HCT116 (cell line): ENCODE data around the gene SMIM36. TPM values are rescaled to one million over a fixed set of nuclear protein-coding genes. Genes with fewer than 3 reads are reported as not detected.

ENCODE experiments used
- ATAC-seq: fragments of 200-7000 bp; cut with Tn5 transposase; 2 replicates; pipeline ENCODE4 v1.9.1; 2020; ENCODE audit warnings: mild to moderate bottlenecking, moderate library complexity
- BruUV-seq: library from RNA; stranded (reverse); fragments of 400-500 nt; replicated peaks from 2 replicates; lab custom pipeline; 2021; lab: Mats Ljungman, UMichigan
- CTCF ChIA-PET: fragments of 300-600 bp; sonication (Branson Sonifier 250); formaldehyde crosslinking; loops from one replicate; lab custom pipeline; 2021; ENCODE audit warnings: antibody characterized with exemption; lab: Charles Lee
- POLR2A ChIA-PET: fragments of 300-600, 350-600 bp; sonication (Branson Sonifier 250); formaldehyde crosslinking; loops from one replicate; lab custom pipeline; 2021; ENCODE audit warnings: antibody characterized with exemption; lab: Charles Lee
- RAD21 ChIA-PET, 2 experiments: fragments of 300-600 bp; sonication (Branson Sonifier 250); formaldehyde crosslinking; loops; one replicate each; lab custom pipeline; 2023; ENCODE audit warnings: low total read pairs in 2 of 2; ENCODE audit not compliant: uncharacterized antibody in 2 of 2, unreplicated experiment in 2 of 2, low non-redundant PET in 1 of 2; lab: Charles Lee
- DNase-seq: peaks from one replicate; pipeline ENCODE4 v3.0.0-alpha.2; 2010; ENCODE audit warnings: low read depth, low spot score
- H2AFZ ChIP-seq: fragments of 200-600 bp; shearing (Covaris generic), sonication (generic); 2 replicates; pipeline ENCODE4 v1.6.1; 2017; ENCODE audit warnings: low read depth, mixed run types, mixed read lengths, antibody characterized with exemption, low read length; ENCODE audit not compliant: poor library complexity, severe bottlenecking
- H3K27ac ChIP-seq: 2 replicates; pipeline ENCODE4 v1.5.1; 2012; ENCODE audit warnings: low read depth, low read length
- H3K27me3 ChIP-seq: fragments of 200-600 bp; sonication (generic); 2 replicates; pipeline ENCODE4 v1.6.1; 2016; ENCODE audit warnings: mixed run types, low read length, mixed read lengths; ENCODE audit not compliant: insufficient read depth
- H3K36me3 ChIP-seq, 2 experiments: fragments of 200-500 bp in 1 of 2; fragments of 200-600 bp in 1 of 2; sonication (Bioruptor generic) in 1 of 2; sonication (generic) in 1 of 2; 2 replicates each; pipeline versions ENCODE4 v1.5.1 to v1.6.1; 2014 to 2016; ENCODE audit warnings: low read length in 2 of 2, inconsistent platforms in 1 of 2, mixed read lengths in 1 of 2, mixed run types in 1 of 2; ENCODE audit not compliant: insufficient read depth in 2 of 2, control insufficient read depth in 1 of 2
- H3K4me1 ChIP-seq, 2 experiments: fragments of 200-600 bp in 1 of 2; sonication (generic) in 1 of 2; 2 replicates each; pipeline versions ENCODE4 v1.5.1 to v1.6.1; 2012 to 2017; ENCODE audit warnings: low read length in 2 of 2, inconsistent platforms in 1 of 2, mild to moderate bottlenecking in 1 of 2, mixed read lengths in 1 of 2, mixed run types in 1 of 2, moderate library complexity in 1 of 2; ENCODE audit not compliant: insufficient read depth in 2 of 2, control insufficient read depth in 1 of 2
- H3K4me2 ChIP-seq: fragments of 200-600 bp; sonication (generic); 2 replicates; pipeline ENCODE4 v1.6.1; 2017; ENCODE audit warnings: mixed run types, low read length, mixed read lengths
- H3K4me3 ChIP-seq, 2 experiments: fragments of 200-600 bp in 1 of 2; sonication (generic) in 1 of 2; replicated peaks in 1 of 2; 2 replicates each; pipeline ENCODE4 v1.5.1; 2011 to 2016; ENCODE audit warnings: low read length in 2 of 2, control low read depth in 1 of 2, low read depth in 1 of 2, mild to moderate bottlenecking in 1 of 2, mixed read lengths in 1 of 2, mixed run types in 1 of 2
- H3K79me2 ChIP-seq: fragments of 200-600 bp; sonication (generic); 2 replicates; pipeline ENCODE4 v1.6.1; 2017; ENCODE audit warnings: mild to moderate bottlenecking, mixed run types, low read length, moderate library complexity, mixed read lengths; ENCODE audit not compliant: insufficient read depth
- H3K9ac ChIP-seq: fragments of 200-600 bp; sonication (generic); 2 replicates; pipeline ENCODE4 v1.6.1; 2016; ENCODE audit warnings: low read length, mixed read lengths
- H3K9me2 ChIP-seq: fragments of 200-600 bp; sonication (generic), shearing (Covaris generic); 2 replicates; pipeline ENCODE4 v1.6.1; 2017; ENCODE audit warnings: mixed run types, mild to moderate bottlenecking, moderate library complexity; ENCODE audit not compliant: insufficient read depth
- H3K9me3 ChIP-seq, 2 experiments: fragments of 200-500 bp in 1 of 2; fragments of 200-600 bp in 1 of 2; sonication (Bioruptor generic) in 1 of 2; sonication (generic) in 1 of 2; 2 replicates each; pipeline ENCODE4 v1.6.1; 2014 to 2017; ENCODE audit warnings: low read length in 2 of 2, mixed read lengths in 2 of 2, inconsistent platforms in 1 of 2, low read depth in 1 of 2, mild to moderate bottlenecking in 1 of 2, mixed run types in 1 of 2, moderate library complexity in 1 of 2; ENCODE audit not compliant: control insufficient read depth in 1 of 2, insufficient read depth in 1 of 2
- H4K20me1 ChIP-seq: fragments of 200-600 bp; sonication (generic), shearing (Covaris generic); 2 replicates; pipeline ENCODE4 v1.6.1; 2017; ENCODE audit warnings: mixed run types, mild to moderate bottlenecking, moderate library complexity; ENCODE audit not compliant: insufficient read depth
- CBX3 ChIP-seq: IDR thresholded peaks from 2 replicates; pipeline ENCODE4 v1.6.1; 2012; ENCODE audit warnings: low read depth
- CEBPB ChIP-seq: IDR thresholded peaks from 2 replicates; pipeline ENCODE4 v1.6.1; 2012; ENCODE audit warnings: low read depth
- EGR1 ChIP-seq: IDR thresholded peaks from 2 replicates; pipeline ENCODE4 v1.6.1; 2012; ENCODE audit warnings: low read depth
- ELF1 ChIP-seq: IDR thresholded peaks from 2 replicates; pipeline ENCODE4 v1.6.1; 2012; ENCODE audit warnings: low read depth, borderline replicate concordance
- FOSL1 ChIP-seq: IDR thresholded peaks from 2 replicates; pipeline ENCODE4 v1.6.1; 2012; ENCODE audit warnings: low read depth
- JUND ChIP-seq: IDR thresholded peaks from 2 replicates; pipeline ENCODE4 v1.6.1; 2012
- POLR2A ChIP-seq: IDR thresholded peaks from 2 replicates; pipeline ENCODE4 v1.7.0; 2011; ENCODE audit warnings: borderline replicate concordance; ENCODE audit not compliant: insufficient read depth, insufficient read length; ENCODE audit errors: extremely low read depth
- POLR2AphosphoS5 ChIP-seq: IDR thresholded peaks from 2 replicates; pipeline ENCODE4 v1.6.1; 2011; ENCODE audit warnings: mild to moderate bottlenecking, low read depth, low read length, moderate library complexity
- SP1 ChIP-seq: IDR thresholded peaks from 2 replicates; pipeline ENCODE4 v1.6.1; 2012; ENCODE audit warnings: low read depth
- YY1 ChIP-seq: IDR thresholded peaks from 2 replicates; pipeline ENCODE4 v1.6.1; 2011; ENCODE audit warnings: low read length, low read depth, moderate library complexity, mild to moderate bottlenecking; ENCODE audit not compliant: insufficient replicate concordance; ENCODE audit errors: extremely low read depth
- ZBTB33 ChIP-seq: IDR thresholded peaks from 2 replicates; pipeline ENCODE4 v1.6.1; 2011; ENCODE audit warnings: mild to moderate bottlenecking, low read length, moderate library complexity; ENCODE audit not compliant: insufficient replicate concordance; ENCODE audit errors: extremely low read depth
- ZFX ChIP-seq: fragments of 450-650 bp; IDR thresholded peaks from 2 replicates; pipeline ENCODE4 v1.6.1; 2017
- ZNF274 ChIP-seq: fragments of 200-500 bp; sonication (Bioruptor generic); IDR thresholded peaks from 2 replicates; pipeline ENCODE4 v1.6.1; 2014; ENCODE audit warnings: mild to moderate bottlenecking, low read depth, low read length, inconsistent platforms
- intact Hi-C: fragments of 100-400 bp; cut with micrococcal nuclease; formaldehyde crosslinking; loops from 2 replicates; pipeline ENCODE4 v1.10.0; 2022
- total RNA-seq: library from RNA; stranded (reverse); gene quantifications from one replicate; pipeline ENCODE4 v1.2.1, GENCODE V29; 2021; ENCODE audit not compliant: unreplicated experiment
- TF ChIP-seq, protein P1 (sequence below): IDR thresholded peaks from 2 replicates; pipeline ENCODE4 v1.6.1; 2012

The SMIM36 gene
- total RNA-seq, 1 experiment from 2014 or later = 0.37 TPM

GRCh38 chr17:55531053-55531728 lies 19.9 kb upstream of the SMIM36 start (continued):
- TF ChIP-seq EGR1 = no peak
- TF ChIP-seq, all 23 proteins: peak for 0

DNA sequence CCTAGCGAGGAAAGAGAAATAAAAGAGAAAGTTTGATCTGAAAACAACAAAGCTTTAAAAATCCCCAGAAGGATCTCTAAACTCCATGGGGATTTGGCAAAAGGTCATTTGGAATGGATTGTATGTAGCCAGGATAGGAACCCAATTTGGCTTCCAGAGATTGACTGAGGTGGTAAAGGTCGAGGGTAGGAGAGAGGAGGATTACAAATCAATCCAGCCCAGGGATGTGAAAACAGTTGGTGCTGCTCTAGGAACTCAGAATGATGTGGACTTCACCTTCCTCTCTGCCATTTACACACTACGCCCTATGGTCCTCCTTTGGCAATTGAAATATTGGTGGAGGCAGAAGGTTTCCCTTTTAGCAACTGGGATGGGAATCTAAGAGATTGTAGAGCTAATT lies 18.8 kb upstream of the SMIM36 start:
- H3K4me1 ChIP-seq = no peaks in the 10 kb centered on the region
- DNase-seq = no peak
- no peaks in the 10 kb centered on the region for H3K36me3 ChIP-seq
- no peaks in the 10 kb centered on the region for H3K9me3 ChIP-seq
- H3K4me3 ChIP-seq = no peak overlapping the region
- no peak for TF ChIP-seq CEBPB
- TF ChIP-seq YY1 = no peak
- TF ChIP-seq POLR2A = no peak
- no peak for TF ChIP-seq CBX3
- no peak for TF ChIP-seq ZFX
- TF ChIP-seq ELF1 = no peak
- TF ChIP-seq ZNF274 = no peak
- no peak for TF ChIP-seq FOSL1
- TF ChIP-seq ZBTB33 = no peak
- no peak for TF ChIP-seq JUND
- TF ChIP-seq SP1 = no peak
- no peak for TF ChIP-seq EGR1
- TF ChIP-seq, protein P1, sequence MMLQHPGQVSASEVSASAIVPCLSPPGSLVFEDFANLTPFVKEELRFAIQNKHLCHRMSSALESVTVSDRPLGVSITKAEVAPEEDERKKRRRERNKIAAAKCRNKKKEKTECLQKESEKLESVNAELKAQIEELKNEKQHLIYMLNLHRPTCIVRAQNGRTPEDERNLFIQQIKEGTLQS = no peak
- TF ChIP-seq POLR2AphosphoS5 = no peak
- H4K20me1 ChIP-seq = no peaks in the 10 kb centered on the region
- no peak overlapping the region for H3K9ac ChIP-seq
- no TSS peak for BruUV-seq
- H3K27me3 ChIP-seq = 0 out of 2 replicates have a peak, but pooled peaks cover 13% of the 10 kb centered on the region
- no peak overlapping the region for H2AFZ ChIP-seq
- no peak overlapping the region for H3K4me2 ChIP-seq
- H3K79me2 ChIP-seq = no peaks in the 10 kb centered on the region
- POLR2A ChIA-PET = no interaction called here
- CTCF ChIA-PET = interaction anchor here (2.5 to 5.4 kb wide), 2 partner anchors 72 to 241 kb away, joined by 13 to 52 read pairs; no protein-coding TSS in a partner anchor
- intact Hi-C loops = no loop called here
- no peak overlapping the region for H3K27ac ChIP-seq
- no peak for ATAC-seq
- RAD21 ChIA-PET = no interaction called here
- H3K9me2 ChIP-seq = no peaks in the 10 kb centered on the region
